ENCODE data around the gene LMAN2L.

DNA sequence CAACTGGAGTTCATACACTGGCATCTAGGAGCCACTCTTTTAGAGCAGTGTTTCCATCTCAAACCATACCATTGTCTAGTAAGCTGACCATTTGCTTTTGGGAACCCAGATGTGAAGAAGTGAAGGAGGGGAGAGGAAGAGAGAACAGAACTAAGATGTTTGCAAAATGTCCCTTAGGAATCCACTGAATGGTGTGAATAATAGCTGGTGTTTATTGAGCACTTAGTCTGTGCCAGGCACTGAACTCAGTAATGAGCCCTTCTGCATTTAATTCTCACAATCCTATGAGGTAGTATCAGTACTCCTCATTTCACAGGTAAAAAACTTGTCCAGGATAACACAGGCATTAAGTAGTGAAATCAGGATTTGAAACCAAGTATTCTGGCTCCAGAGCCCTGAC is 23.5 kb downstream of the LMAN2L start:
- TF ChIP-seq GATA2 (IDR thresholded peaks at IDR 0.05; ENCODE audit: low read depth, low read length) (no peak), GATA3 (IDR thresholded peaks at IDR 0.05; ENCODE audit: low read depth, low read length) (no peak)

Measured in SH-SY5Y (cell line).